ENCODE results near the gene XYLB.

- no peak for TF ChIP-seq CTCF (conservative IDR thresholded peaks at IDR 0.05; ENCODE audit: low read depth, low read length)
- TF ChIP-seq EZH2 (IDR thresholded peaks at IDR 0.05; ENCODE audit: low read length, unreplicated experiment) = no peak
- no peak for TF ChIP-seq EZH2phosphoT487 (IDR thresholded peaks at IDR 0.05; ENCODE audit: borderline replicate concordance, low read length)
These were observed 50.3 kb downstream of the XYLB start for GRCh38 chr3:38396861-38397260.

Data from PC-3 (cell line).